HG02885 (cell line): ENCODE results near the gene RPS10.
"Not testable (repeated sequence)": the region's sequence is repeated elsewhere in the genome, so short reads cannot be mapped to it uniquely, and the experiment has no call there.

Source experiments
- ATAC-seq: cut with Tn5 transposase; IDR thresholded peaks from one replicate; pipeline ENCODE4 v1.9.1; 2021; ENCODE audit warnings: mild to moderate bottlenecking; ENCODE audit not compliant: unreplicated experiment, poor library complexity

RPS10 gene

GRCh38 chr6:34393966-34394305 lies 31.9 kb downstream of the RPS10 start:
- no peak for ATAC-seq

- ATAC-seq: no peak
Observed at GRCh38 chr6:34393191-34393965, 32.5 kb downstream of the RPS10 start.

GRCh38 chr6:34392497-34393190 lies 33.2 kb downstream of the RPS10 start, which contains the start of gene NUDT3:
Gene NUDT3, minus strand, starts transcription at chr6:34392669. Its CDS starts 307 bp downstream, at chr6:34392362.
- ATAC-seq: peak; percentile 83

GRCh38 chr6:34391786-34392496 lies 33.9 kb downstream of the RPS10 start:
- peak; percentile 45 for ATAC-seq

GRCh38 chr6:34391473-34391785 lies 34.4 kb downstream of the RPS10 start:
- ATAC-seq: no peak

- ATAC-seq: no peak
Observed at GRCh38 chr6:34390531-34391472, 35.1 kb downstream of the RPS10 start.

- no peak for ATAC-seq
Observed at GRCh38 chr6:34389034-34389433, 36.8 kb downstream of the RPS10 start.

GRCh38 chr6:34388421-34388820 lies 37.4 kb downstream of the RPS10 start:
- no peak for ATAC-seq

- no peak for ATAC-seq
Observed at GRCh38 chr6:34386316-34387137, 39.3 kb downstream of the RPS10 start.

GRCh38 chr6:34385793-34386195 lies 40.1 kb downstream of the RPS10 start:
- no peak for ATAC-seq

- no peak for ATAC-seq
Observed at GRCh38 chr6:34384321-34385153, 41.3 kb downstream of the RPS10 start.

- no peak for ATAC-seq
Observed at GRCh38 chr6:34383656-34384320, 42.1 kb downstream of the RPS10 start.

- ATAC-seq: no peak
Observed at GRCh38 chr6:34383161-34383631, 42.7 kb downstream of the RPS10 start.

- no peak for ATAC-seq
Observed at GRCh38 chr6:34381081-34381480, 44.8 kb downstream of the RPS10 start.

- no peak for ATAC-seq
Observed at GRCh38 chr6:34378470-34378869, 47.4 kb downstream of the RPS10 start.

GRCh38 chr6:34377984-34378383 lies 47.9 kb downstream of the RPS10 start:
- no peak for ATAC-seq

GRCh38 chr6:34377571-34377970 lies 48.3 kb downstream of the RPS10 start:
- not testable (repeated sequence) for ATAC-seq

GRCh38 chr6:34375833-34376232 lies 50.0 kb downstream of the RPS10 start:
- no peak for ATAC-seq
